ENCODE data around the gene GNB1L.
A peak's percentile ranks its signal among the peaks of the same experiment; 100 is the strongest.

Gene GNB1L, protein sequence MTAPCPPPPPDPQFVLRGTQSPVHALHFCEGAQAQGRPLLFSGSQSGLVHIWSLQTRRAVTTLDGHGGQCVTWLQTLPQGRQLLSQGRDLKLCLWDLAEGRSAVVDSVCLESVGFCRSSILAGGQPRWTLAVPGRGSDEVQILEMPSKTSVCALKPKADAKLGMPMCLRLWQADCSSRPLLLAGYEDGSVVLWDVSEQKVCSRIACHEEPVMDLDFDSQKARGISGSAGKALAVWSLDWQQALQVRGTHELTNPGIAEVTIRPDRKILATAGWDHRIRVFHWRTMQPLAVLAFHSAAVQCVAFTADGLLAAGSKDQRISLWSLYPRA

DNA sequence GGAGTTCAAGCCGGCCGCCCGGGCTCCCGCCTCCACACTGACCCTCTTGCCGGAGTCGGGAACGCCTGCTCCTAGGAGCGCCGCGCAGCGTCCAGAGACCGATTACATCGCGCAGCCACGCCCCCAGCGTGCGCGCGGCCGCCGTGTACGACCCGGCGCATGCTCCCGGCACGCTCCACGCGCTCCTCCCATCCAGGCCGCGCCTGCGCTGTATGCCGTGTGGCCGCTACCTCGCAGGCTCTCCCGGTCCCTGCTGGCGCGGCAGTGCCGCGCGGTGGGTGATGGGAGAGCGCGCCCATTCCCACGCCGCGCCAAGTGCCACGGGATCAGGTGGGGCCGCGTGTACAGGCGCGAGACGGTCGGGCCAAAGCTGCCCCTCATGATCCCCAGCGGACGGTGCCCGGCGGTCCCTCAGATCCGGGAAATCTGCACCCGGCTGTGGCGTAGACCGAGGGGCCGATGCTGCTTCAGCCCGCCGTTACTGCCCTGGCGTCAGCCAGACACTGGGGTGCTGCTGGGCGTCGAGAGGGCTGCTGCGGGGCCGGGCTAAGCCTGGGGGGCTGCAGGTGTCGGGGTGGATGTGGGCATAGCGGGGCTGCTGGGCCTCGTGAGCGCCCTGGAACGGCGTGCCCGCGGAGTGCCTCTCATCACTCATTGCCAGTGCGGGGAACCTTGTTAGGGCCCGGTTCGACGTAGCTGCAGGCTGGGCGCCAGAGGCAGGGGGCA, at the start of gene GNB1L, which contains the start of gene RTL10:
TSS of gene GNB1L (minus strand) at position 97 of the 726 bp plus-strand sequence. CDS start 33,519 bp downstream, outside the sequence.
TSS of gene RTL10 (minus strand) at position 97 of the 726 bp plus-strand sequence. CDS start 2,613 bp downstream, outside the sequence.
- peak; percentile 93 to 96 for DNase-seq (ENCODE audit: low read depth in 2 of 2)

DNA sequence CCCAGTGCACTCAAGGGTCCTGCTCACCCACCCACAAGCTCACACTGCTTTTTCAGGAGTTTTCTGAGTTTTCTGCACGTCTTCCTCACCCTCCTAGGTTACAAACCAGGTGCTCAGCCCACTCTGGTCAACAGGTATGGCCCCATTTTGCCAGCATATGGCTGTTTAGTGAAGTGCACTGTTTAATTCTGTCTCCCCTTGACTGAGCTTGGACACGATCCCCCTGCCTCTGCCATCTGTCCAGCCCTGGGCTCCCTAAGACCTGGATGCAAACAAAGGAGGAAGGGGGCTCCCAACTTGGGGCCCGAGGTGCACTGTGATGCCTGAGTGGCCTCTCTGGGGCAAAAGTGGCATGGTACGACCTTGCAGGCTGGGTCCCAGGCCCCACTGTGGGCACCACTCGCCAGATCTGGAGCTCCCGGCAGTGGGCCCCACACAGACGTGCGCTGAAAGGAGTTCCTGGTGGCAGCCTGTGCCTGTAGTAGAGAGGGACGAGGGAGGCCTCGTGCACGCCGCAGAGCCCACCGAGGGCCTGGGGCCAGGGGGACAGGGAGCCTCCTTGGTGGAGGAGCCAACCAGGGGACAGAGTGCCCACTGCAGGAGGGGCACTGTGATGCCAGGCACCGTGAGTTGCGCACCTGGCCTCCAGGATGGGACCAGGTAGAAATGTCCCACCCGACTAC, 49.6 kb upstream of the GNB1L start:
- no peak for DNase-seq (ENCODE audit: low read depth in 2 of 2)

DNA sequence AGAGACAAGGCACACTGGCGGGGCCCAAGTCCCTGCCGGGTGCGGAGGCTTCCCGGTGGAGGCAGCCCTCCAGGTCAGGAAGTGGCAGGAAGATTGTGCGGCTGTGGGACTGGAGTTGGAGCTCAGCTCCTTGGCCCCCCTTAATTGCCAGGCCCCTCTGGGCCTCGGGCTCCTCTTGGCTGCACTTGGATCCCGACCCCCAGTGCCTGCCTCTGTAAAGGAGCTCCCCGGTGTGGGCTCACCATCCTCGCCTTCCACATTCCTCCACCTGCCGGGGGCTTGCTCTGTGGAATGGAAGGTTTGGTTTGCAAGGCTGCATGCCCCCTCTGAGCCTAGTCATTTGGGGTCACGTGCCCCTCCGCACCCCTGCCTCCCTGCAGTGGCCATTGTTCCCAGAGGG, 48.8 kb upstream of the GNB1L start:
- no peak for DNase-seq (ENCODE audit: low read depth in 2 of 2)

DNA sequence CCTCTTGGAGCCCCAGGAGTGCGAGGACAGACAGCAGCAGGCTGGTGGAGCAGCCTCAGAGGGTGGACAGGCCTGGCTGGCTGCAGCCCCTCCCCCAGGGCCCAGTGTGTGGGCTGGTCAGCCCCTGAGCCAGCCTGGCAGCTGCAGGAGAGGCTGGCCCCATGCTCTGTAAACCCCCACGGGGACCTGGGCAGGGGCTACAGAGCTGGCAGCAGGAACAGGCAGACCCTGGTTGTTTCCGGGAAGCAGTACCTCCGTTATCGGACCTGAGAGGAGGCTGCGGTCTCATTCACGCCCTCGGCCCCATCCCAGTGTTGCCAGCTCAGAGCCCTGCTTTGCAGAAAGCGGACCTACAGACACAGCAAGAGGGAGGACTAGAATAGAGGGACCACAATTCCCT, 48.4 kb upstream of the GNB1L start:
- no peak for DNase-seq (ENCODE audit: low read depth in 2 of 2)

- DNase-seq (ENCODE audit: low read depth in 2 of 2) = no peak
These were observed 47.6 kb upstream of the GNB1L start for GRCh38 chr22:19902245-19902715.

GRCh38 chr22:19901577-19902244, 47.0 kb upstream of the GNB1L start:
- DNase-seq (ENCODE audit: low read depth in 2 of 2) = no peak

DNA sequence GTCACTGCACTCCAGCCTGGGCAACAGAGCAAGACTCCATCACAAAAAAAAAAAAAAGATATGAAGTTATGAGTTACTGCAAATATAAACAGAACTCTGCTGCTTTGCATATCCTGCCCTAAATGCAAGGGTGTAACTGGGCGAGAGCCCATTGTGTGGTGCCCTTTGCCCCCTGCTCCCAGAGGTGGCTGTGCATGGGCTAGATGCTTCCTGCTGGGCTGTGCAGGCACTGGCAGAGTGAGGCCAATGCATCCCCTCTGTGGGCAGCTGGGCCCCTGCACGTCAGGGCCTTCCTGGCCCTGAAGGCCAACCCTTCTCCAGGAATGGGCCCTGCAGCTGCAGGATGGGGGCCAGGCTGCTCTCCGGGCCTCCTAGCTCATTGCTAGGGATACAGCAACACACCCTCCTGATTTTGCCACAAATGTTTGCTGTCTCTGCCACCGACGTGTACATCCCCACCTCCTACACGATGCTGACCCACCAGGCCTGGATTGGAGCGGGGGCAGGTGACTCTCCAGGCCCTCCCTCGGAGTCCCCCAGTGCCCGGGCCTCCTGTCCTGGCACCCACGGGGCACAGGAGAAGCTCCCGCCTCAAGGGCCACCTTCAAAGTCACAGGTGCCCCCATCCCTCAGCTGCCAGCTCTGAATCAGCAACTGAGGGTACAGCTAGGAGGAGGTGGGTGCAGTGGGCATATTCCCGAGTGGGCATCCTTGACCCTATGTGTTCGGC, 46.2 kb upstream of the GNB1L start:
- DNase-seq (ENCODE audit: low read depth in 2 of 2) = no peak

- no peak for DNase-seq (ENCODE audit: low read depth in 2 of 2)
These were observed 44.3 kb upstream of the GNB1L start for GRCh38 chr22:19898831-19899567.

- DNase-seq (ENCODE audit: low read depth in 2 of 2) = no peak
These were observed 43.5 kb upstream of the GNB1L start for GRCh38 chr22:19898145-19898544.

- DNase-seq (ENCODE audit: low read depth in 2 of 2) = no peak
These were observed 43.1 kb upstream of the GNB1L start for GRCh38 chr22:19897726-19898125.

DNA sequence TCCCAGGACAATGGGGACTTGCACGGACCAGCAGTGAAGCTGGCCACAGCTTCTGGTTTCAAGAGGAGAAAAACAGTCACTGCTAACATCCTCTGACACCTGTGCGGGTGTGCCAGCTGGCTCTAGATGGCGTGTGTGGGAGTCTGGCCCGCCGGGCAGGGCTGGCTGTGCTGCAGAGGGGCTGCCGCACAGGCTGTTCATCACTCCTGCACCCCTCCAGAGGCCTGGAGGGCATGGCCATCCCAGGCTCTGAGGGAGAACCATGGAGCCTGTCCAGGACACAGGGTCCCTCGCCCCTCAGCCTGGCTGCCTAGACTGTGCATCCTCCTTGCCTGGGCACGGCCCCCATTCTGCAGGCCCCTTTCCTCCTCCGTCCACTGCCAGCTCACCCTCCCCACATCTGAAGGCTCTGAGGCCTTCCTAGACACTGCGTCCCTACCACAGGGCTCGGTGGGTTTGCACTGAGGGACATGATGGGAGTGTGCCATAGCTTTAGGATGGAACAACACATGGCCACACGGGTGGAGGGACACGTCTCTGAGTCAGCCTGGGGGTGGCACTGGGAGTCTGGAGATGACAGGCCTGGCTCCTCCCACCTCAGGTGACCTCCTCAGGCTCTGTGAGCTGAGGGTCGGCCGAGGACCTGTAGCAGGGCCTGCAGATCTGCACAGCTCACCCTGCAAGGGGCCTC, 42.1 kb upstream of the GNB1L start:
- no peak for DNase-seq (ENCODE audit: low read depth in 2 of 2)

GRCh38 chr22:19895160-19895849, 40.6 kb upstream of the GNB1L start:
- no peak for DNase-seq (ENCODE audit: low read depth in 2 of 2)

- DNase-seq (ENCODE audit: low read depth in 2 of 2) = no peak
These were observed 38.7 kb upstream of the GNB1L start for GRCh38 chr22:19893363-19893762.

- no peak for DNase-seq (ENCODE audit: low read depth in 2 of 2)
These were observed 38.3 kb upstream of the GNB1L start for GRCh38 chr22:19892925-19893324.

GRCh38 chr22:19892257-19892879, 37.7 kb upstream of the GNB1L start:
- DNase-seq (ENCODE audit: low read depth in 2 of 2) = peak; percentile 45 to 53

- peak; percentile 66 to 81 for DNase-seq (ENCODE audit: low read depth in 2 of 2)
These were observed 36.9 kb upstream of the GNB1L start for GRCh38 chr22:19891317-19892256.

GRCh38 chr22:19890502-19891316, 36.0 kb upstream of the GNB1L start:
- no peak for DNase-seq (ENCODE audit: low read depth in 2 of 2)

Data from stimulated activated CD4-positive, alpha-beta T cell treated with anti-CD3 and anti-CD28 coated beads, Interleukin-4, amount 100 ng/mL, for 48 hours (primary cell).